HG02610 (cell line): ENCODE results near the gene TNS1.

Experiments used
- ATAC-seq: cut with Tn5 transposase; IDR thresholded peaks from one replicate; pipeline ENCODE4 v1.9.1; 2021; ENCODE audit warnings: mild to moderate bottlenecking, moderate library complexity; ENCODE audit not compliant: unreplicated experiment

TNS1 gene

DNA sequence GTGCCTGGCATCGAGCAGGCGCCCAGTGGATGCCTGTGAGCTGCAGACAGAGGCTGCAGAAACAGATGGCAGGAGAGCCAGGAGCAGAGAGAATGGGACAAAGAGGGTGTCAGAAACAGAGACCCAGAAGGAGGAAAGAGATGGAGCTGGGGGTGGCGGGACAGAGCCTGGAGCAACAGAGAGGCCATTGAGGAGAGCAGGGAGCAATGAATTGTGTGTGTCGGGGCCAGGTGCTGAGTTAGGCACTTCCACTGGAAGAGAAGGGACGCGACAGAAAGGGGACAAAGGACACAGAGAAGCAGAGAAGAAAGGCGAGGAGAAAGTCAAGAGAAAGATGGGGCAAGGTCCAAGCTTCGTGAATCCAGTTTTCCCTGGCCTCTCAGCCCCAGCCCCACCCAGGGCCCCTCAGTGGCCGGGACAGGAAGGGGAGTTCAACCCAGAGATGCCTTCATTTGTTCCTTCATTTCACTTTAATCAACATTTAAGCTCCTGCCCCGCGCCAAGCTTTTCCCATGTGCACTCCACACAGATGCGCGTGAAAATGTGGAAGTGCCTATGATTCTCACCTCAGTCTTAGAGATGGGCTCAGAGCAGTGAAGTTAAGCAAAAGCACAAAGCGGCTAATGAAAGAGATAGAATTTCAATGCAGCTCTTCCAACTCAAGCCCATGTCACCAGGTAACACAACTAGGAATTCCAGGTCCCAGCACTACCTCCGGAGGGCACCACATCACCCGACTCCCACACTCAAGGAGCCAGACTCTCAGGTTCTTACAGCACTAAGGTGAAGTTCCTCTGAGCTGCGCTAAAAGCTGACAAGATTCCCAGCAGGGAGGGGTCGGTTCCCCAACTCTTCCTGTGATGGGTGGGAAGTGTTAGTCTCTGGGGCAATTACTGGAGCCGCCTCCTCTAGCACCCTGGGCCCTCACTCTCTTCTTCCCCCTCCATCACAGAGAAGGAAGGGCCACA lies 55.1 kb downstream of the TNS1 start:
- no peak for ATAC-seq

DNA sequence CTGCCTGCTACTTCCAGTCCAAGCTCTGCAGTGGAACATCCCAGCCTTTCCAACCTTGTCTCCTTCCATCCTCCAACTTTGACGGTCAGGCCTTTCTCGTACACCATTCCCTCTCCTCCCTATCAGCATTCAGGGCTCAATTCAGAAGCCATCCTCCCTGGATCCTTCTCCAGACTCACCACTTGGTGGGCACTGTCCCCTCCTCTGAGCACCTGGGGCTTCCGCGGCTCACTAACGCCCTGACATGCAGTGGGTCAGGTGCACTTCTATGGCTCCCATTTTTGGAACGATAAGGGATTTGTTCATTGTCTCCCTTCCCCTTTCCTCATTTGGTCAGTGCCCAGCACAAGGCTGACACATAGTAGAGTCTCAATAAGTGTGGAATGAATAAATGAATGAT lies 56.7 kb downstream of the TNS1 start:
- ATAC-seq, result no peak

DNA sequence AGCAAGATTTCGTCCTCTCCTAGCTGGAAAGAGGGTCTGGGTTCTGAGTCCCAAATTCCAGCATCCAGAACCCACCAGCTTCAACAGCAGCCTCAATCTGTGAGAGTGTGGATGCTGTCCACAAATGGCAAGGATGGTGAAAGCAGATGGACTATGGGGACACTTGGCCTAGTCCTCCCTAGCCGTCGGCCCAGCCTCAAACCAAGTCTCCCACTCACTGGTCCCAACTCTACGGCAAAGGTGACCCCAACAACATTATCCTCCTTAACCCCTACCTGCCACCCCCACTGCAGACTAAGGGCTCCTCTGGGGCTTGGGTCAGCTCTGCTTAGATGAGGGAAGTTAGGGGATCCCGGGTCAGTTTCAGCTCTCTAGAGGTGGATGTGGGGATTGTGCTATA lies 57.3 kb downstream of the TNS1 start:
- no peak for ATAC-seq

DNA sequence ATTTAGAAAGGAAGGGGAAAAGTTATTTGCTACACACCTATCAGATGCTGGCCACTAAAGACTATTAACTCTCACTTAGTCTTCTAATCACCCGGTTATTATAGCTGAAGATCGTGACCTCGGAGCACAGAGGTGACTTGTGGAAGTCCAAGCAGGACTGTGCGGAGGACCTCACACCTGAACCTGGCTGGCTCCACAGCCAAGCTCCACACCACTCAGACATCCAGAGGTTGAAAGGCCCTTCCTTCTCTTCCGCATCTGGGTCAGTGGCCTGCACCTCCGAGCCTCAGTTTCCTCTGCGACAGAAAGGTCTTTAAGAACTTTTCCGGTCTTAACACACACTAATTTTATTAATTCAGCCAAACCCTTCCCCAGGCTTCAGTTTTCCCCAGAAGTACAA lies 57.9 kb downstream of the TNS1 start:
- no peak for ATAC-seq

DNA sequence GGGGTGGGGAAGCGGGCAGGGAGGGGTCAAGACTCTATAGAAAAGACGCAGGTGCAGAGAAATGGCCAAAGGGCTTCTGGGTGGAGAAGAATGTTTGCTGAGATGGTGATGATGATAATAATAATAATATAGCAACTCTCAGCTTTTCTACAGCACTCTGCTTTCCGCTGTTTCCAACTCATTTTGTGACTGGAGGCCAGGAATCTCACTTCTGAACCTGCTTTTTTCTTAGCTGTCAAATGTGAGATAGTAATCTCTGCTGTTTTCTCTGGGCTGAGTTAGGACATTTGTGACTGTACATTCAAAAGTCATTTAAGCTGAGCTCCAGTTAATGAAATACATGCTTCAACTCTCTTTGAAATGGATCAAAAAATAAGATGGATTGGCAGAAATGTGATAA lies 58.4 kb downstream of the TNS1 start:
- no peak for ATAC-seq

DNA sequence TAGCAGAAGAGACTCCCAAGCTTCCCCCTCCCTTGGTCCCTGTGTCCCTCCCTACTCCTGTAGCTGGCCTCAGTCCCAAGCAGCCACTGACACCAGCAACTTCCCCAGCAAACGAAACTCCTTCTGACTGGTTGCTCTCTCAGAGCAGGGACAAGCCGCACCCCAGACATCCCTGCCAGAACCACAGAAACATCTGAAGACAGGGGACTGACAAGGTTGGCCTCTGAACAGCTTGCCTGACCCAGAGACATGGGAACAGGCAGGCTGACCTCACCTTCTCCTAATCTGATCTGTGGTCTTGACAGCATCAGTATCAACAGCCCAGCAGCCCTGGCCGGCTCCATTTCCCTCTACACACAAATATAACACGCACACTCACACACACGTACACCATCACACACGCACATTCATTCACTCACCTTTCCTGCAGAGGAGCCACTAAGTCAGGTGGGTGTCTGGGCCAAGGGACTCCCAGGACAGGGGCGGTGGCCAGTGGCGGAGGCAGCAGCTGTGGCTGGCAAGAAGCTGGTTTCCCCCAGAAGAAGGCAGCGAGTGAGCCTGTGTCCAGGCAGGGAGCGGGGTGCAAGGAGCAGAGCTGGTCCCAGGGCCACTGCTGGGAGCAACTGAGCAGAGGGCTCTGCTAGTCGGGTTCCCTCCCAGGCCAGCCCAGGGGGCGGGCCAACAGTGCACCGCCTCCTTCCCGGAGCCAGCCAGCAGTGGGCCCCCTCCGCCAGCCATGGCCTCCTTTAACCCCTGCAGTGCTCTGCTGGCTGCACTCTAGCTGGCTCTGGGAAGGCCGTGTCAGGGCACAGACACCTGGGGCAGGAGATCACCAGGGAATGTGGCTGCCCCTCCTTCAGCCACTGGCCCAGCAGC lies 59.1 kb downstream of the TNS1 start:
- no peak for ATAC-seq

DNA sequence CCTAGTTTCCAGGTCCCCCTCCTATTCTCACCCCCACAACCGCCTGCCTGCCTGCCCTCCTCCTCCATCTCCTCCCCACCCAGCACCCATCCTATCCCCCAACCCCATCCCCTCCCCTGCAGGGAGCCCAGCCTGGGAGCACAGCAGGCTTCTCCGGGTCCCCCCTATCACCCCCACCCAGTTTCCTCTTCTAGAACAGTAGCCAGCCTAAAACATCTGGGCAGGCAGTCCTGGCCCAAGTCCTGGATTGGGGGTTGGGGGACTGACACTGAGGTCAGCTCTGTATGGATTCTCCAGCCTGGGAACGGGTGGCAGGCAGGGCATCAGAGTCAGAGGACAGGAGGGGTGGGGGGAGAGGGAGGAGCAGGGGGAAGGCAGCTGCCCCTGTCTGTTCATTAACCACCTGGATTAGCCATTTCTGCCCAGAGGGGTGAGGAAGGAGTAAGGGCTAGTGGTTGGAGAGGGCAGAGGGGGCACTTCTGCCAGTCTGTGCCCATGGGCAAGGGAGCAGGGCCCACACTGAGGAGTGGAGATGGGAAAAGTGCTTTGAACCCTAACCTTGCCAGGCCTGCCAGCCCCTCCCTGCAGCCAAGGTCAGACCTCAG lies 60.0 kb downstream of the TNS1 start:
- no peak for ATAC-seq

DNA sequence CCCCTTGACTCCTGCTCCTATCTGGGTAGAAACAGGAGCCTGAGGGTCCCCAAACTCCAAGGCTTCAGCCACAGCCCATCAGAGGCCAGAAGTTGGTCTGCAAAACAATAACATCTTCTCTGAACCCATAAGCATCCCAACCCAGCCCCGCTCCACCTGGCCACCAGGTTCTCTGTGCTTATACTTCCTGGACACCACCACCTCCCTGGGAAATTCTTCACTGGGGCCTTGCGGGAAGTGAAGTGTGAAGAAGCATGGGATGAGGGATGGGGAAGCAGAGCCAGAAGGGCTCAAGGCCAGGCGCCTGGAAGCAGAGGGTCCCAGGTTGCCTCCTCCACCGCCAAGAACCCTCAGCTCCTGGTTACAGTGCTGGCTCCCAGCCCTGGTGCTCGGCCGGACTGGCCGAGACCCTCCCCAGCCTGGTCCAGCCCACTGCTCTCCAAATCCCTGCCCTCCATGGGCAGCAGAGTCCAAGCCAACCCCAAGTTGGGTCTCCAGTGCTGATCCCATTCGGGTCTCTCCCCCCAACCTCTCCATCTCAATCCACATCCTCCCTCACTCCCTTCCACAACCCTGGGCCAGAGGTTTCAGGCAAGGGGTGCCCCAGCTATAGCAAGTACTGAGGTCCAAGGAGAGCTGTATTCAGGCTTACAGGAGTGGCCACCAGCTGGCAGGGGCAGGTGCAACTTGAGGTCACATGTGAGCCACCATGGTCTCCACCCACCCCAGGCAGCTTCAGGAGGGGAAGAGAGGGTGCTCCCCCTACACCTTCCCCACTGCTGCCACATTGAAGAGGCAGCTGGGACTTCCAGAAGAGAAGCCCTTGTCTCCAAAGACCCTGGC lies 60.7 kb downstream of the TNS1 start:
- no peak for ATAC-seq

DNA sequence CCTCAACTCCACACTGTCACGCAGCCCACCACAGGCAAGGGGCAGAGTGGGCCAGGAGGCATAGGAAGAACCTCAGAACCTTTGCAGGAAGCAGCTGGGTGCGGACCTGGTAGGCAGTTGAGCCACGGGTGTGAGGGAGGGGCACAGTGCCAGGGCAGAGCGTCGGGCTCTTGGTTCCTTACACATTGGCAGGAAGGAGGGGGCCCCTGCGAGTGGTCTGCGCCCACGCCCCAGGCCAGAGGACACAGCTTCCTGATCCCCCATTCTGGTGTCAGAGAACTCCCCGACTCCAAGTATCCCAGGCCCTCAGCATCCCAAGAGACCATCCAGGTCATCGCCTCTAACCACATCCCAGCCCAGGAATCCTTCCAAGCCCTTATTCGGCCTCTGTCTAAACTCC lies 61.5 kb downstream of the TNS1 start:
- no peak for ATAC-seq

DNA sequence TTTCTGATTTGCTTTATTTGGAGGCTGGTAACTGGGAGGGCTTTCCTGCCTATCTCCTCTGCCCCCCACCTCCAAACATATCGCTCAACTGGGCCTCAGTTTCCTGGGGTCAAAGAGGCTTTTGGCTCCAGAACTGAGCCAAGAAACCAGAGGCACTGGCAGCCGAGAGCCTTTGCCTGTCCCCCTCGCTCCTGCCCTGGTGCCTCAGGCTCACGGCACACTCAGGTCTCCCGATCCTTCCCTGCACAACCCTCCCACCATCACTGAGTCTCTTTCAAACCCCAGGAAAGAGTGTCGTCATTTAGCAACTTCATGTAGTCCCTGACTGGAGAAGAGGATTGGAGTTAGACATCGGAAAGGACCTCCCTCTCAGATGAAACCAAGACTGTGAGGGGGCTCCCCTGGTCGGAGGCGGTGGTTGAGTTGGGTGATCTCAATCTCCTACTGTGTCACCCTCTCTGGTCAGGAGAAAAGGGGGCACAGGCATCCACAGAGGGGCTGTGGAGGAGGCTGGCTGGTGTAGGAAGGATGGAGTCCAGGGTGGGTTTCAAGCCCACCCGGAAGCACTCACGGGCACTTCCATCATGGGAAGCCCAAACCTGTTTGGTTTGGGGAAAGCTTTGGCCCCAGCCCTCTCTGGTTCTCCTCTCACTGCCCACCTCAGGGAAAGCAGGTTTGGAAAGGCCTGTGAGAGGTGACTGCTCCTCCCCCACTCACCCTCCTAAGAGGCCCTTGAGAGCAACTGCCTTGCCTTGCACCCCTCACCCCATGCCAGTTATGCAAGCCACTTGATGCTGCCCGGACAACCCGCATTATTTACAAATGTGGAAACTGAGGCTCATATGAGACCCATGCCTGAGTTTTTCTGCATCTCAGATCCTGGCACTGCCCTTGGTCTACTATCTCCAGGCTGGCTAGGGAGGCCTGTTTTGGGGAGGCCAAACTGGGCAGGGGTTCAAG lies 62.3 kb downstream of the TNS1 start:
- ATAC-seq, result no peak

DNA sequence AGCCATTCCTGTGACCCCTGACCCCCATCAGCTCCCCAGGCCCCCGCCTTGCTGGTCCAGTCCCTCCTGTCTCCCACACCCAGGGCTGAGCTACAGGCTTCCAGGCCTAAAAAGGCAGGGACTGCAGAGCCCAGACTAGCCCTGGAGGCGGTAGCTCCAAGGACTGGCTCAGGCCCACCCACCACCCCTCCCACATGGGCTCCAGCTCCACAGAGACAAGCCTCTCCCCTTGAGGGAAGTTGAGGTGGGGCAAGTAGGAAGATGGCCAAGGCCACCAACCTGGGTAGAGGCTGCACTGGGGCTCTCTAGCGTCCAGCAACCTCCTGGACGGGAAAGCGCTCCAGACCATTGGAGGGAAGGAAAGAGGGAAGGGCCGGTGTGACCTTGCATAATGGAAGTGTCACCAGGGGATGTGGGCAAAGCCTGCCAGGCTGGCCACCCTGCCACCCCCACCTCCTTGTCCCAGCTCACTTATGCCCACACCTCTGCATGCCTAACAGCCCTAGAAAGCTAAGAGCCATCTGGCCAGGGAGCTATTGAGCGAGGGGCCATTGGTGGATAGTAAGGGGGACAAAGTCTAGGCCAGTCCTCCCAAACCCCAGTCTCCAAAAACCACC lies 63.1 kb downstream of the TNS1 start:
- ATAC-seq, result no peak

DNA sequence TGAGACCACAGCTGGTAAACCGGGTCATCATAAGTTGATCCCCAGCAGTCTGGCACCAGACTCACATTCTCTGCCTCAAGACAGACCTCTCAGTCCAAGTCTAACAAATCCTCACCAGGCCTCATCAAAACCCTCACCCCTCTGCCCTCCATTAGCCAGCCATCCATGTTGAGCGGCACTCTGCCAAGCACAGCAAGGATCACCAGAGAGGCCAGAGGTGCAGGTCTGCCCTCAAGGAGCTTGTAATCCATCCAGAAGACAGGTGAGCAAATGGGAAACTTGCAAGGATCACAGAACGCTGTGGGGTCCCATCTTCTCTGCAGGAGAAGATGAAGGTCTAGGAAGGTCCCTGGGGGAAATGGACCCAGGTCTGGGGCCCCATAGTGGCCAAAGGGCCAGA lies 63.6 kb downstream of the TNS1 start:
- ATAC-seq, result no peak

DNA sequence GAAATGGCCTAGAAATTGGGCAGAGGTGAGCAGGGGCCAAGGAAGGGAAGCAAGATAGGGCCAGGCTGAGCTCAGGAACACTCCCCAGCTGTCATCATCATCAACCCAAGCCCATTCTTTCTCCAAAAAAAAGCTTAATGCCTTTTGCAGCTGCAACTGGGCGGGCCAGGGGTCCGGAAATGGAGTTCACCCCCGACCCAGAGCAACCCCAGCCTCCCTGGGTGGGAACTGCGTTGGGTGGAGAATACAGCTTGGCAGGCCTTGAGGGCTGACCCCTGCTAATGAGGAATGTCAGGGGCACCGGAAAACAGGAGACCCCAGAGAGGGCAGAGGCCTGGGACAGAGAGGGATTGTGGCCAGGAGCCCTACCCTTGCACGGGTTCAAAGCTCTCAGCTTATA lies 64.8 kb downstream of the TNS1 start:
- ATAC-seq, result no peak

DNA sequence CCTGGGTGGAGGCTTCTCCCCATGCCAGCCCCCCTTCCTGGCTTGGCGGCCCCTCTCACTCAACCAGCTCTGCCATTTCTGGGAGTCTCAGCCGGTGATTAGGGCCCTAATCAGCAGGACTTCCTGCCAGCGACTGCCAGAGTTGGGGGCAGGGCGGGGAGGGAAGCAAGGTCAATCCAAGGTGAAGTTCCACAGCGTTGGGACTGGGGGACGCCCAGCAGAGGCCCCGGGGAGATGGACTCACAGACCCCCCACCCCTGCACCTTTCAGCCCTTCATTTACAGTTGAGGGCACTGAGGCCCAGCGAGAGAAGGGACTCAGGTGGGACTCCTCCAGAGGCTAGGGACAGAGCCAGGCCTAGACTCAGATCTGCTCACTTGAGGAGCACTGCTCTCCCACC lies 65.3 kb downstream of the TNS1 start:
- no peak for ATAC-seq

DNA sequence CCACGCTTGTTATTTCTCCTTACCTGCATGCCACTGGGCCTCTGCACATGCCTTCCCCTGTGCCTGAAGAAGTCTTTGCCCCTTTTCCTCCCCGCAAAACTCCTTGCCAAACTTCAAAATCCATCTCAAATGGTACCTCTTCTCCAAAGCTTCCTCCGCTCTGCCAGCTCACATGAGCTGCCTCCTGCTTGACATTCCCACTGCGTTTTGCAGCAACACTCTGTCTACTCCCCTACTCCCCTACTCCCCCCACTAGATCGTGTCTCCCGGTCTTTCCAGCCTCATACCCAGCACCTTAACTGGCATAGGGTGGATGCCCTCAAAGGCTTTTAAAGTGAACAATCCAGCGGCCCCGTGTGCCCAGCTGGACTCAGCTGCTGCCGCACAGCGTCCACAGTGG lies 65.8 kb downstream of the TNS1 start:
- no peak for ATAC-seq

DNA sequence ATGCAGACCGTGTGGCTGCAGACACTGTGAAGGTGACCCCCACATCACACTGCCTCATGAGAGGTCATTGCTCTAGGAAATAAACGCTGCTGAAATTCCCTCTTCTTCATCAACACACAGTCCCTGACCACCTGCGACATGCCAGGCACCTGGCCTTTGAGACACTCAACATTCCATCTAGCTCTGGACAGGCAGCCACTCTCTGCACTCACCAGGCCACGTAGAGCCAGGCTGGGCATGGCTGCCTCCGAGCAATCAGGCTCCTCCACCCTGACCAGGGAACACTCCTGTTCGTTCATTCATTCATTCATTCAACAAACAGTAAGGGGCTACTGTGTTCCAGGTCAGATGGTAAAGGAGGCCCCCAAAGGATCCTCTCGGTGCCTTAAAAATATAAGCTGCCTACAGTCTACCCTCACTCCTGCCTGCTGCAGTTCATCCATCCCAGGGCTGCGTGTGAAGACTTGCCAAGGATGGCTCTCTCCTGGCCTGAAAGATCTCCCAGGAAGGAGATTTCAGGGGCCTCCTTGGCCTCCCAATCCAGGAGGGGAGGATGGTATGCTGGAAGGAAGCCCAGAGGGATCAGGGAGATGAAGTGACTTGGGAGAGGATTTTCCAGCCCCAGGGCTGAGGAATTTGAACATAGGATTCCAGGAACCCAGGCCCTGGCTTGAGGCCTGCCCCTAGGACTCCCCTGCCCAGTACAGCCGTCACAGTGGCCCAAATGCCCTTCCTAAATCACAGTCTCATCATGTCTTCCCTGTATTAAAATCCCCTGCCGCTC lies 66.7 kb downstream of the TNS1 start:
- ATAC-seq, result no peak

DNA sequence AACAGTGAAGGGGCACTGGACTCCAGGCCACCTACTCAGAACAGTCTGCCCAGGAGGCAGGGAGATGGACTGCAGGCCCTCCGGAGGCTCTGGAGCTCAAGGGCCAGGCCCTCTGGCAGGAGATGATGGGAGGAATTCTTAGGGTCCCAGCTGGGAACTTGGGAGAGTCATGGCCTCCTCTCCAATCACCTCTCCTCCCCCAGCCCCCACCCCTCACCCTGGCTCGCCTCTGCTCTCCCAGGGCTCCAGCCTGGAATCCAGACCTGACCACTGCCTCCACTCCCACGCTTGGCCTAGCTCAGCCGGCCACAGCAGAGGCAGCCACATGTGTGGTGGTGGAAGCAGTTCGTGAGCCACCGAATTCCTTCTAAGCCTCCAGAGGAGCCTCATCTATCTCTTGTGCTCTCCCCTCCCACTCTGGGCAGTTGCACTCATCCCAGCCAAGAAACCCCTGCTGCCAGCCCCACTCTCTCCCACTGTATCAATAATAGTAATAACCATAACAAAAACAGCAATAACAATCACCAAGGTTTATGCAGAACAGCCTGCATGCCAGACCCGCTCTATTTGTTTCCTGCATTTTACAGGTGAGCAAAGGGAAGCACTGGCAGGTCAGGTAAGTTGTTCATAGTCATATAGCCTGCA lies 67.4 kb downstream of the TNS1 start:
- ATAC-seq, result no peak
